Breast epithelium (tissue), 3 donors: ENCODE data around the gene PC.

Source experiments
- POLR2AphosphoS5 ChIP-seq, 3 donors: sonication (generic); formaldehyde crosslinking; IDR thresholded peaks; one replicate each; pipeline ENCODE4 v1.6.1; 2017; ENCODE audit warnings: antibody characterized with exemption in 3 of 3
- TF ChIP-seq, protein P1 (sequence below), 3 donors: fragments of 450-650 bp; IDR thresholded peaks; one replicate each; pipeline ENCODE4 v1.5.1; 2016 to 2017; ENCODE audit warnings: antibody characterized with exemption in 3 of 3, mild to moderate bottlenecking in 3 of 3, moderate library complexity in 3 of 3

DNA sequence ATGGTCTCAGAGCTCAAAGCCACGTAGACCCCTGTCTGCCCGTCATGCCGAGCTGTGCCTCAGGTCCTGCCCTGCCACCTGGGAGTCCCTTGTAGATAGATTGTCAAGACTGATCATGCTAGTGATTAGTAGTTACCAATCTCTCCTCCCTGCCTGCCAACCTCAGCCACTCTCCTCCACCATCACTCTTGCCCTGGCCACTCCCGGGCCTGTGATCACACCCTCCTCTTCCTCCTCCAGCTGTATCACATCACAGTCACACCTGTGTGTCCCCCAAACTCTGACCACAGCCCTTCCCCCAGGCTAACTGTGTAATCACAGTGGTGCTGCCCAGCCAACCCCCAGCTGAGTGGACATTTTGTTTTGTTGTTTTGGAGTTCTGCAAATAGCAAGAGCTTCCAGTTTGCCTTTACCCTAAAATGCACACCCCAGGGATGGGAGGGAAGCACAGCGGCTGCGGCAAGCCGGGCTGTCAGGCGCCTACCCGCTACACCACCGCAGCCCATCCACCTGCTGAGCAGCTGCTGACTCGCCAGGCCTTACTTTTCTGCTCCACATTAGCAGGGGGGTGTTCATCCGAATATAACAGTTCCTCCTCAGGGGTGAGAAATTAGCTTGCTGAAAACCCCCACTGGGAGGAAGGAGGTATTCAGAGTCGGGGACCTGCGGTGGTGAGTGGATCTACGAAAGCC lies 55.6 kb downstream of the PC start:
- TF ChIP-seq, protein P1, sequence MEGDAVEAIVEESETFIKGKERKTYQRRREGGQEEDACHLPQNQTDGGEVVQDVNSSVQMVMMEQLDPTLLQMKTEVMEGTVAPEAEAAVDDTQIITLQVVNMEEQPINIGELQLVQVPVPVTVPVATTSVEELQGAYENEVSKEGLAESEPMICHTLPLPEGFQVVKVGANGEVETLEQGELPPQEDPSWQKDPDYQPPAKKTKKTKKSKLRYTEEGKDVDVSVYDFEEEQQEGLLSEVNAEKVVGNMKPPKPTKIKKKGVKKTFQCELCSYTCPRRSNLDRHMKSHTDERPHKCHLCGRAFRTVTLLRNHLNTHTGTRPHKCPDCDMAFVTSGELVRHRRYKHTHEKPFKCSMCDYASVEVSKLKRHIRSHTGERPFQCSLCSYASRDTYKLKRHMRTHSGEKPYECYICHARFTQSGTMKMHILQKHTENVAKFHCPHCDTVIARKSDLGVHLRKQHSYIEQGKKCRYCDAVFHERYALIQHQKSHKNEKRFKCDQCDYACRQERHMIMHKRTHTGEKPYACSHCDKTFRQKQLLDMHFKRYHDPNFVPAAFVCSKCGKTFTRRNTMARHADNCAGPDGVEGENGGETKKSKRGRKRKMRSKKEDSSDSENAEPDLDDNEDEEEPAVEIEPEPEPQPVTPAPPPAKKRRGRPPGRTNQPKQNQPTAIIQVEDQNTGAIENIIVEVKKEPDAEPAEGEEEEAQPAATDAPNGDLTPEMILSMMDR (IDR thresholded peaks at IDR 0.05): no peak
- TF ChIP-seq POLR2AphosphoS5 (IDR thresholded peaks at IDR 0.05): no peak
